B cell (primary cell): ENCODE measurements around the gene DYRK1A. TPM values are rescaled to one million over a fixed set of nuclear protein-coding genes. Genes with fewer than 3 reads are reported as not detected.

Experiments used
- ATAC-seq: fragments of 200-7000 bp; cut with Tn5 transposase; one replicate; pipeline ENCODE4 v1.10.0; 2021; ENCODE audit warnings: low read depth, mild to moderate bottlenecking, moderate number of reproducible peaks, moderate library complexity
- CTCF ChIA-PET: fragments of 350-600 bp; sonication (Branson Sonifier 250); formaldehyde crosslinking; loops from one replicate; lab custom pipeline; 2021; ENCODE audit warnings: antibody characterized with exemption, inconsistent platforms; lab: Charles Lee
- POLR2A ChIA-PET: fragments of 350-600 bp; sonication (Branson Sonifier 250); formaldehyde crosslinking; loops from one replicate; lab custom pipeline; 2021; ENCODE audit warnings: antibody characterized with exemption; lab: Charles Lee
- DNase-seq: peaks from one replicate; pipeline ENCODE4 v3.0.0; 2013
- H2AFZ ChIP-seq: 2 replicates; pipeline ENCODE4 v1.6.1; 2012; ENCODE audit warnings: mild to moderate bottlenecking, low read depth, low read length; ENCODE audit not compliant: insufficient read depth, poor library complexity, severe bottlenecking
- H3K27ac ChIP-seq, 2 donors: 1 replicate in 1 of 2; 2 replicates in 1 of 2; pipeline ENCODE4 v1.5.1; 2012 to 2013; ENCODE audit warnings: low read length in 2 of 2, mild to moderate bottlenecking in 2 of 2, moderate library complexity in 1 of 2
- H3K27me3 ChIP-seq, 4 experiments: fragments of 200-600 bp in 1 of 4; sonication (generic) in 1 of 4; replicated peaks in 1 of 4; 1 replicate in 2 of 4; 2 replicates in 2 of 4; pipeline versions ENCODE4 v1.6.1 to v1.7.0; 2013 to 2016; ENCODE audit warnings: low read length in 3 of 4, mild to moderate bottlenecking in 2 of 4, mixed read lengths in 1 of 4, moderate library complexity in 1 of 4; ENCODE audit not compliant: insufficient read depth in 4 of 4, control insufficient read depth in 3 of 4; ENCODE audit errors: control extremely low read depth in 1 of 4
- H3K36me3 ChIP-seq, 2 experiments: replicated peaks in 1 of 2; 1 replicate in 1 of 2; 2 replicates in 1 of 2; pipeline versions ENCODE4 v1.6.1 to v1.7.1; 2013; ENCODE audit warnings: low read length in 1 of 2; ENCODE audit not compliant: insufficient read depth in 2 of 2, control insufficient read depth in 1 of 2; ENCODE audit errors: control extremely low read depth in 1 of 2, extremely low read depth in 1 of 2
- H3K4me1 ChIP-seq, 2 donors: fragments of 200-600 bp in 1 of 2; sonication (generic) in 1 of 2; 1 replicate in 1 of 2; 2 replicates in 1 of 2; pipeline versions ENCODE4 v1.5.1 to v1.6.1; 2013 to 2017; ENCODE audit warnings: low read length in 2 of 2; ENCODE audit not compliant: control insufficient read depth in 2 of 2, insufficient read depth in 2 of 2
- H3K4me2 ChIP-seq: replicated peaks from 2 replicates; pipeline ENCODE3; 2012; ENCODE audit warnings: mild to moderate bottlenecking, low read depth, low read length; ENCODE audit not compliant: poor library complexity, severe bottlenecking
- H3K4me3 ChIP-seq, 5 experiments: fragments of 200-600 bp in 1 of 5; sonication (generic) in 1 of 5; 1 replicate in 3 of 5; 2 replicates in 2 of 5; pipeline versions ENCODE4 v1.5.1 to v1.7.0; 2011 to 2016; ENCODE audit warnings: low read length in 4 of 5, mild to moderate bottlenecking in 4 of 5, low read depth in 2 of 5, control low read depth in 1 of 5, moderate library complexity in 1 of 5; ENCODE audit not compliant: insufficient read depth in 1 of 5; ENCODE audit errors: control extremely low read depth in 1 of 5, extremely low read depth in 1 of 5
- H3K79me2 ChIP-seq: fragments of 200-600 bp; sonication (generic); one replicate; pipeline ENCODE4 v1.6.0; 2016; ENCODE audit warnings: low read length; ENCODE audit not compliant: control insufficient read depth, insufficient read depth
- H3K9ac ChIP-seq: fragments of 200-600 bp; sonication (generic); 2 replicates; pipeline ENCODE4 v1.6.1; 2017; ENCODE audit warnings: mild to moderate bottlenecking, low read length, moderate library complexity
- H3K9me3 ChIP-seq, 3 donors: one replicate each; pipeline versions ENCODE4 v1.6.1 to v1.7.1; 2013; ENCODE audit warnings: low read length in 2 of 3; ENCODE audit not compliant: control insufficient read depth in 2 of 3, insufficient read depth in 1 of 3; ENCODE audit errors: control extremely low read depth in 1 of 3
- H4K20me1 ChIP-seq: 2 replicates; pipeline ENCODE4 v1.6.0; 2012; ENCODE audit warnings: mild to moderate bottlenecking, low read length; ENCODE audit not compliant: insufficient read depth, control insufficient read depth, poor library complexity, severe bottlenecking
- H3K27ac Mint-ChIP-seq: one replicate; pipeline ENCODE4 v1.8.0; 2021; ENCODE audit warnings: mixed read lengths
- H3K27me3 Mint-ChIP-seq: one replicate; pipeline ENCODE4 v1.8.0; 2021; ENCODE audit warnings: mixed read lengths
- H3K4me1 Mint-ChIP-seq: one replicate; pipeline ENCODE4 v1.8.0; 2021; ENCODE audit warnings: mixed read lengths
- H3K4me3 Mint-ChIP-seq: one replicate; pipeline ENCODE4 v1.8.0; 2021; ENCODE audit warnings: mixed read lengths
- H3K9me3 Mint-ChIP-seq: one replicate; pipeline ENCODE4 v1.8.0; 2022; ENCODE audit warnings: mixed read lengths; ENCODE audit not compliant: insufficient read depth
- EZH2 ChIP-seq: IDR thresholded peaks from 2 replicates; pipeline ENCODE4 v1.6.1; 2012; ENCODE audit warnings: borderline replicate concordance, low read depth, mild to moderate bottlenecking, moderate library complexity, low read length; ENCODE audit not compliant: insufficient read depth, poor library complexity, severe bottlenecking
- WGBS: methylation state at CpG from one replicate; pipeline ENCODE4 v1.1.5; 2013; ENCODE audit warnings: missing lambda C conversion rate; ENCODE audit not compliant: insufficient coverage; 5-methylcytosine and 5-hydroxymethylcytosine counted together
- intact Hi-C: fragments of 100-400 bp; cut with micrococcal nuclease; formaldehyde crosslinking; loops from one replicate; pipeline ENCODE4 v1.10.0; 2022
- polyA plus RNA-seq: library from polyadenylated mRNA; depleted of rRNA; stranded (reverse); fragments of >200 nt; gene quantifications from 2 replicates; pipeline ENCODE4 v1.2.3, GENCODE V29; 2012
- total RNA-seq, 2 donors: library from RNA; stranded (reverse); fragments of 120-200 nt in 1 of 2; gene quantifications; 1 replicate in 1 of 2; 2 replicates in 1 of 2; pipeline versions ENCODE4 v1.2.3 to v1.2.4, GENCODE V29; 2013 to 2022
- TF ChIP-seq, protein P1 (sequence below): fragments of 200-600 bp; IDR thresholded peaks from one replicate; pipeline ENCODE4 v1.8.0; 2022; ENCODE audit warnings: antibody characterized with exemption, mild to moderate bottlenecking

DYRK1A gene
- total and polyA plus RNA-seq, 2 donors (not counting 1 experiment from before 2014, with no cell fraction given): 46.6 to 147 TPM

DNA sequence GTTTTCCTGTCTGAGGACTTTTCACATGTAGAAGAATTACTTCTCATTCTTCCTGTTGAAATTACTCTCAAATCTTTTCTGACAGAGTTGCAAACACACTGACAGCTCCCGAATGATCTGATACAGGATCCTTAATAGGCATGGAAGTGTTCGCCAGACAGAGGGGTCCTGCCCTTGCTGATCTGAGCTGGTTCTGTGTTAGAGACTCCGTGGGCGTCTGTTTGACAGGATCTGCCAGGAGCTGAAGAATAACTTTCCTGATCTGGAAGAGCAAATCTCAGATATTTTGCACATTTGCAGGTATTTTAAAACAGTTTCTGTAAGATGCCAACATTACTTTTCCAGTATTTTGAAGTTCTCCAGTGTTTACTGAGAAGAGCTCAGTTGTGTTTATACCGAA is 202.3 kb downstream of the DYRK1A start:
- Histone ChIP-seq H3K27ac (no peak overlapping the region), H3K4me1 (peaks cover 4 to 10% of the 10 kb centered on the region in 2 donors), H3K4me3 (no peak overlapping the region), H3K9me3 (no peaks in the 10 kb centered on the region), H3K4me2 (no peak overlapping the region), H3K27me3 (no peaks in the 10 kb centered on the region), H4K20me1 (no peaks in the 10 kb centered on the region), H3K9ac (no peak overlapping the region), H2AFZ (no peak overlapping the region), H3K79me2 (no peaks in the 10 kb centered on the region), H3K36me3 (no peaks in the 10 kb centered on the region)
- H3K9me3 Mint-ChIP-seq: no peaks in the 10 kb centered on the region
- no peak for DNase-seq
- TF ChIP-seq, protein P1, sequence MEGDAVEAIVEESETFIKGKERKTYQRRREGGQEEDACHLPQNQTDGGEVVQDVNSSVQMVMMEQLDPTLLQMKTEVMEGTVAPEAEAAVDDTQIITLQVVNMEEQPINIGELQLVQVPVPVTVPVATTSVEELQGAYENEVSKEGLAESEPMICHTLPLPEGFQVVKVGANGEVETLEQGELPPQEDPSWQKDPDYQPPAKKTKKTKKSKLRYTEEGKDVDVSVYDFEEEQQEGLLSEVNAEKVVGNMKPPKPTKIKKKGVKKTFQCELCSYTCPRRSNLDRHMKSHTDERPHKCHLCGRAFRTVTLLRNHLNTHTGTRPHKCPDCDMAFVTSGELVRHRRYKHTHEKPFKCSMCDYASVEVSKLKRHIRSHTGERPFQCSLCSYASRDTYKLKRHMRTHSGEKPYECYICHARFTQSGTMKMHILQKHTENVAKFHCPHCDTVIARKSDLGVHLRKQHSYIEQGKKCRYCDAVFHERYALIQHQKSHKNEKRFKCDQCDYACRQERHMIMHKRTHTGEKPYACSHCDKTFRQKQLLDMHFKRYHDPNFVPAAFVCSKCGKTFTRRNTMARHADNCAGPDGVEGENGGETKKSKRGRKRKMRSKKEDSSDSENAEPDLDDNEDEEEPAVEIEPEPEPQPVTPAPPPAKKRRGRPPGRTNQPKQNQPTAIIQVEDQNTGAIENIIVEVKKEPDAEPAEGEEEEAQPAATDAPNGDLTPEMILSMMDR: no peak
- no peak for TF ChIP-seq EZH2
- ChIA-PET POLR2A (no interaction called here), CTCF (no interaction called here)
- intact Hi-C loops: loop anchor here (10.0 kb wide), 1 partner anchor 54 kb away; no protein-coding TSS in a partner anchor
- H3K4me1 Mint-ChIP-seq: peaks cover 9% of the 10 kb centered on the region
- H3K27me3 Mint-ChIP-seq: peaks cover 28% of the 10 kb centered on the region
- H3K27ac Mint-ChIP-seq: no peak overlapping the region
- ATAC-seq: no peak
- WGBS: 96% methylated on average over 4 of the region's 5 CpGs
- no peak overlapping the region for H3K4me3 Mint-ChIP-seq

- H3K27me3 Mint-ChIP-seq: peaks cover 35% of the 10 kb centered on the region
- intact Hi-C loops: no loop called here
- Histone ChIP-seq H3K27me3 (no peaks in the 10 kb centered on the region), H3K4me1 (no peaks in the 10 kb centered on the region), H3K4me3 (no peak overlapping the region), H3K9me3 (no peaks in the 10 kb centered on the region), H4K20me1 (no peaks in the 10 kb centered on the region), H3K27ac (no peak overlapping the region), H3K79me2 (no peaks in the 10 kb centered on the region), H3K4me2 (no peak overlapping the region), H2AFZ (no peak overlapping the region), H3K9ac (no peak overlapping the region), H3K36me3 (no peaks in the 10 kb centered on the region)
- H3K4me3 Mint-ChIP-seq: no peak overlapping the region
- WGBS: 91% methylated on average over 5 of the region's 6 CpGs
- POLR2A ChIA-PET: no interaction called here
- H3K9me3 Mint-ChIP-seq: no peaks in the 10 kb centered on the region
- DNase-seq: no peak
- no peak for ATAC-seq
- no peak for TF ChIP-seq EZH2
- TF ChIP-seq, protein P1: no peak
- CTCF ChIA-PET: no interaction called here
- no peaks in the 10 kb centered on the region for H3K4me1 Mint-ChIP-seq
- H3K27ac Mint-ChIP-seq: no peak overlapping the region
These were observed 204.9 kb downstream of the DYRK1A start for GRCh38 chr21:37571442-37571841.
